Islet precursor cell (in vitro differentiated cells): ENCODE measurements around the gene ELP6.

Experiments
- DNase-seq: peaks from one replicate; pipeline ENCODE4 v3.0.0-alpha.2; 2018

Gene ELP6, protein sequence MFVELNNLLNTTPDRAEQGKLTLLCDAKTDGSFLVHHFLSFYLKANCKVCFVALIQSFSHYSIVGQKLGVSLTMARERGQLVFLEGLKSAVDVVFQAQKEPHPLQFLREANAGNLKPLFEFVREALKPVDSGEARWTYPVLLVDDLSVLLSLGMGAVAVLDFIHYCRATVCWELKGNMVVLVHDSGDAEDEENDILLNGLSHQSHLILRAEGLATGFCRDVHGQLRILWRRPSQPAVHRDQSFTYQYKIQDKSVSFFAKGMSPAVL

DNA sequence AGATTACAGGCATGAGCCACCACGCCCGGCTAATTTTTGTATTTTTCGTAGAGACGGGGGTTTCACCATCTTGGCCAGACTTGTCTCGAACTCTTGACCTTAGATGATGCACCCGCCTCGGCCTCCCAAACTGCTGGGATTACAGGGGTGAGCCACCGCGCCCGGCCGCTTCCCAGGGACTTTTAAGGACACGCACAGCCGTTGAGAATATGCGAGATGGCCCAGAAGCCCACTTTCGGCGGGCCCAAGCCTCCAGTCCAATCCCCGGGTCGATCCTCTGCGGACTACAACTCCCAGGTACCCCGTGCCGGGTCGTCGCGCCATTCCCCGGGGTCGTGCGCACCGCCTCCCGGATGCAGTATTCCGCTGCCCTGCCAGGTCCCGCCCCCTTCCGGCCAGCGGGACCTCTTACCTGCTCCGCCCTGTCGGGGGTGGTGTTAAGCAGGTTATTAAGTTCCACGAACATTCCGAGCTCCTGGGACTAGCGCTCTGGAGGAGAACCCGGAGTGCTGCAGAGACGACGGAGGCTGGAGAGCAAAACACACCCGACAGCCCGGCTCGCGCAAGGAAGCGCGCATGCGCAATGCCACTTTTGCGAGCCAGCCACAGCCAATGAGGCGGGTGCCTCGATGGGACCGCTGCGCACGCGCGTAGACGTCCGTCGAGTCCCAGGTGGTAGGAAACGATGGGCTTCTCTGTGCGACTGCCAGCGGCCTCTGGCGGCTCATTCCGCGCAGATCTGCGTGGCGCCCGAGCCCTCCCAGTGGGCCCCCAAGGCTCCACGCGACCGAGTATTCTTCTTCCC, at the start of gene ELP6:
TSS of gene ELP6 (minus strand) at position 588 of the 805 bp plus-strand sequence. CDS start at position 466, 122 bp downstream.
- peak; percentile 99 for DNase-seq

DNA sequence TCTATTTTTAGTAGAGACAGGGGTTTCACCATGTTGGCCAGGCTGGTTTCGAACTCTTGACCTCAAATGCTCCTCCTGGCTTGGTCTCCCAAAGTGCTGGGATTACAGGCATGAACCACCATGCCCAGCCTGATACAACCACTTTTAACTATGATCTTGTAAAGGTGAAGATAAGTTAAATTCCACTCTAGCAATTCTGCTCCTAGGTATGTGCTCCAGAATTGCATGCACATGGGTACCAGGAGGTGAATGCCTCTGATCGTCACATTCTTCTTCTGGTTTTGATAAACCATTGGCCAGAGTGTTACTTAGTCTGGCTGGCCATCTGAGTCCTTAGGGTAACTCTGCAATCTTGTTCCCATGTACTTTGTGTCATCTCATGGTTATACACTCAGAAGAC, 42.8 kb upstream of the ELP6 start:
- no peak for DNase-seq

DNA sequence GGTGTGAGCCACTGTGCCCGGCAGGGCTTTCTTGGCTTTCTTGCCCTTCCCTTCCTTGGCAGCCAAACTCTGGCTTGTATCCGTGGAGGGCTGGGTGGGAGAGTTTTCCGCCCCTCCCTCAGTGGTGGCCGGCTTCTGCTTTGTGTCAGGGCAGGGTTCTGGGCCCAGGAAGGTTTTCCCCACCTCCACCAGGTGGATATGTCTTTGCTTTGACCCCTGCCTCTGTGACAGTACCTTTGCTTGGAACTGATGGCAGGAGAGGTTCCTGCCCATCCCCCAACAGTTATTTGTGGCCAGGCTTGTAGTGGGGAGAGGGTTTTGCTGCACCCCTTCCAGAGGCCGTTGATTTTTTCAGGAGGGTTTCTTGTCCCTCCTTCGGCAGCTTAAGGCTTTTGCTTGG, 40.8 kb upstream of the ELP6 start:
- no peak for DNase-seq

DNA sequence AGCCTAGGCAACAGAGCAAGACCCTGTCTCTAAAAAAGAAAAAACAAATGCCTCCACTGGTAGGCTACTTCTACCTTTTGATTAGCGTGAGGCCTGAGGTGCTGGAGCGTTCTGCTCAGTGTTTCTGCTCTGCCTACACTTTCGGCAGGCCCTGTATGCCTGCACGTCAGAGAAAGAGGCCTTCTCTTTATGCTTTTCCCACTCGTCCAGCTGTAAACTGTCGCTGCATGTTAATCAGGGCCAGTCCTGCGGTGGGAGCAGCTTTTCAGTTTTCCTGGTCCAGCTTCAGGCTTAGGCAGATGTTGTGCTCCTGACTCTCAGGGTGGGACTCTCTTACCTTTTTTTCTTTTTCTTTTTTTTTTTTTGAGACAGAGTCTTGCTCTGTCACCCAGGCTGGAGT, 39.9 kb upstream of the ELP6 start:
- no peak for DNase-seq

DNA sequence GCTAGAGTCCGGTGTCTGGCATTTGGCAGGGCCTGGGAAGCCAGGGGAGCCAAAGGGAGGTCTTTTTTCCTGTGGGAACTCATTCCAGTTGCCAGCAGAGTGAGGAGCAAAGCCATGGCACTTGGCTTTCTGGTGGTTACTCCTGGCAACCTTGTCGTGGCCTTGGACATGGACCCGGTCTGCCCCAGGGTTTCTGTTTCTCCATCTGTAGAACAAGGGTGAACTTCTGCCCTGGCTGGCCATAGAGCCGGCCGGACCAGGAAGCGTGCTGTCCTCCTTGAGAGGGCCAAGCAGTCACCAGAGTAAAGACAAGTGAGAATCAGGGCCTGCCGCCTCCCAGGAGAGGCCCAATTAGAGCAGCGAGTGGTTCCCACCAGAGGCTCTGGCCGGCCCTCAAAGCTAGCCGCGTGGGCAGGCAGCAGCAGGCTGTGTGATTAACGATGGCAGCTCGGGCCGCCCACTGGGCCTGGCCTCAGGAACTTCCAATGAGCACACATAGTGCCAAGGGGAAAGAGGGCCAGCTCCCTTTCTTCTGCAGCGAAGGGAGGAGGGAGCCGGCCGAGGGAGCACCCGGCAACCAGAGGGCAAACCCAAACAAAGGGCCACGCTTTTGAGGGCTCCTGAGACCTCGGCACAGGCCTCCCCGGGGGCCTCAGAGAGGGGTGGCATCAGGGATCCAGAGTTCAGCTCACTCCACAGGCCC, 29.1 kb upstream of the ELP6 start:
- DNase-seq = peak; percentile 54

DNA sequence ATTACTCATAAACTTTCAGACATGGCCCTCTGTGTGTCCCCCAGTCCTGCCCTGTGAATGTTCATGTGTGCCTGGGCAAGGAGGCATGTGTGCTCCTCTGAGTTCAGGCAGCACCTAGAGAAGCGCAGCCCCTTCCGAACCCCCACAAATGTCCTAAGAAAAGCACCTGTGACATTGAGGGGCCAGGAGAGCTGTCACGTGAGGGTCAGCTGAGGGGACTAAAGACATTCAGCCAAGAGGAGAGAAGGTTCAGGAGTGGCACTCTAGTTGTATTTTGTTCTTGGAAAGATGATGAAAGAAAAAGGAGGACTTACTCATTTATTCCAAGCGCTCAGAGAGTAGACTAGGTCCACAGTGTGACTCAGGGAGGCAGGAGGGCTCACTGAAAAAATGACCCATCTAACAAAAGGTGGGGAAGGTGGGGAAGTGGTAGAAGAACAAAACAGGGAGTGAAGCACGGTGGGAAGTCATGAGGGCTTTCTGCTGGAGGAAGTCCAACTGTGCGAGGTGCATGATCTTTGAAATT, 28.1 kb upstream of the ELP6 start:
- no peak for DNase-seq

DNA sequence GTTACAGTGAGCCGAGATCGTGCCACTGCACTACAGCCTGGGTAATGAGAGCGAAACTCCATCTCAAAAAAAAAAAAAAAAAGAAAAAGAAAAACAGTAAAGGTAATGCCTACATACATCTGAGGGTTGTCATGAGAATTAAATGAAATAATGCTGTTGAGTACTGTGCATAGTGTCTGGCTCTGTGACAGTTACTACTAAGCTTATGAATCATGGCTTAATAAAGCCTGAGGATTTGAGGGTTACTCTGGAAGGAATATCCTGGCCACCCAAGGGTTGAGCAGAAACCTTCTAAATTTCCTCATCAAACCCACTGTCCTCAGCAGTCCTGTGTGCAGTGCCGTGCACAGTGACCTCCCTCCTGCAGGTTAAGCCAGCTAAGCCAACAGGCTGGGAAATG, 26.8 kb upstream of the ELP6 start:
- no peak for DNase-seq

DNA sequence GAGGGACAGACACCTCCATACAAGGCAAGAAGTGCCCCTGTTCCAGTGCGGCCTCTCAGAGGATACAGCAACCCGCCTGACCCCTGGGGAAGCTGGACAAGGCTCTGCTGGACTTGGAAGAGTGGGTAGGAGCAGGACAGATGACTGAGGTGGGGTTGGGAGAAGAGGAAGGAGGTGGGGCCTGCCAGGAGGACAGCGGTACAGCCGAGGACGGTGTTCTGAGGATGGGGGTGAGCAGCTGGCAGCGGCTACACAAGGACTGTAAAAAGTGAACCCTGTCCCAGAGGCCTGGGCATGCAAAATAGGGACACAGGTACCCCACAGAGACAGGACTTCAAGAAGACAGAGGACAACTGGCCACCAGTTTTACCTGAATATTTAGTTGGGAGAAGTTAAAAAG, 23.5 kb upstream of the ELP6 start:
- DNase-seq = no peak

DNA sequence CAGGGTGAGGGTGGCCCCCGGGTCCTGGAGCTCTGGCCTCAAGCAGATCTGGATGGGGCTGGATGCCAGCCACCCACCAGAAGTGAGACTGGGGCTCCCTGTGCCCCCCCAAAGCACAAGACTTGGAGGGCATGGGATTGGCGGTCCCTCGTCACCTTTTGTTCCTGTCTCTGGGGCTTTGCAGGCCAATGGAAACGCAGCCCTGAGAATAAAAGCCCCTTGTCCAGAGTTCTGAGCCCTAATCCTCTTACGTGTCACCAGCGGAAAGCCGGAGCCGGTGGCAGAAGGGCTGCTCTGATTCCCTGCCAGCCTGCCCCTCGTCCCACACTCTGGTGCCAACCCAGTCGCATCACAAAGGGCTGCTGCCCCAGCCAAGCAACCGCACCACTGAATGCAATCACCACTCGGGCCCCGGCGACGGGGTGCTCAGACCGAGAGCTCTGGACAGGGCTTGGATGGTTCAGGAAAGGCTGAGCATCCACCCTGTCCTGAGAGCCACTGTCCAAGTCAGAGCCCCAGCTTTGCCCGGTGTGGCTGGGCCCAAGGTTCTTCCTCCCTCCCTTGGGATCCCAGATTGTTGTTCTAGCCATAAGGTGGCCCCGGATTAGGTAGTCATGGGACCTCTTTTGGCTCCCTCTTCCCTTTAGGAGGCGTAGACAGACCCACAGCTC, 22.8 kb upstream of the ELP6 start:
- DNase-seq = no peak

DNA sequence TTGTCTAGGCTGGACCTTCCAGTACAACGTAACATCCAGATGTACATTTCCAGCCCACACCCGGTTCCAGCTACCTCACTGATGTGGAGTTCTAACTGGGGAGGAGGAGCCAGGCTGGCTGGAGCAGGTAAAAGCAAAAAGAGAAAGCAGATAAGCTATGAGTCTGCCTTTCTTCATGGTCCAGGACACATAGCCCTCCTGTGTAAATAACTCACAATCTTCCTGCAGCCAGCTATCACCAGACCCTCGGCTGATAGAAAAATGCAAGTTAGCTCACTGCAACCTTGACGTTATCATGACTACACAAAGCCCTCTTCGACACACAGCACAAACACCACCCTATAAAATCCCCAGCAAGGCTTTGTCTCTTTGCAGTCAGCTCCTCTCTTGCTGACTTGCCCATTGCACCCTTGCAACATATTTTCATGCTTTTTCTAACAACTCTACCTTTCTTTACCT, 20.5 kb upstream of the ELP6 start:
- DNase-seq = no peak

DNA sequence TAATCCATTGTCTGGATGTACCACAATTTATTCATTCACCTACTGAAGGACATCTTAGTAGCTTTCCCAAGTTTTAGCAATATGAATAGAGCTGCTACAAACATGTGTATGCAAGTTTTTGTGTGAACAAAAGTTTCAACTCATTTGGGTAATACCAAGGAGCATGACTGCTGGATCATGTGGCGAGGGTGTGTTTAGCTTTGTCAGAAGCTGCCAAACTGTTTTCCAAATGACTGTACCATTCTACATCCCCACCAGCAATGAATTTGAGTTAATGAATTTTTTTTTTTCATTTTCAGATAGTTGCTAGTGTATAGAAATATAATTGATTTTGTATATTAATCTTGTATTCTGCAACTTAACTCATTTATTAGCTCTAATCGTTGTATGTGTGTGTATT, 20.0 kb upstream of the ELP6 start:
- DNase-seq = no peak

DNA sequence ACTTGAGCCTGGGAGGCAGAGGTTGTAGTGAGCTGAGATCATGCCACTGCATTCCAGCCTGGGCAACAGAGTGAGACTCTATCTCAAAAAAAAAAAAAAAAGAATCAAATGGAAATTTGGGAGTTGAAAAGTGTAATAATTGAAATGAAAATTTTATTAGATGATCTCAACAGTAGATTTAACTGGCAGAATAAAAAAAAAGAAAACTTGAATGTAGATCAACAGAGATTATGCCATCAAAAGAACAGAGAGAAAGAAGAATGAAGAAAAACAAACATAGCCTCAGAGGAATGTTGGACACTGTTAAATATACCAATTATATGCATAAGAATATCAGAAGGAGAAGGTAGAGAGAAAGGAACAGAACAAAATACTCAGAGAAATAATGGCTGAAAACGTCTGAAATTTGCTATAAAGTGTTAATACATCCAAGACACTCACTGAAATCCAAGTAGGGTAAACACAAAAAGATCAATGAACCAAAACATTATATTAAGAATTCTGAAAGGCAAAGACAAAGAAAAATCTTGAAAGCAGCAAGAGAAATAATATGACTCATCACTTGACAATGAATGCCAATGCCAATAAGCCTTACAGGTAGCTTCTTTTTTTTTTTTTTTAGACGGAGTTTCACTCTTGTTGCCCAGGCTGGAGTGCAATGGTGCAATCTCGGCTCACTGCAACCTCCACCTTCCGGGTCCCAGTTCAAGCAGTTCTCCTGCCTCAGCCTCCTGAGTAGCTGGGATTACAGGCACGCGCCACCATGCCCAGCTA, 14.6 kb upstream of the ELP6 start:
- DNase-seq = no peak

DNA sequence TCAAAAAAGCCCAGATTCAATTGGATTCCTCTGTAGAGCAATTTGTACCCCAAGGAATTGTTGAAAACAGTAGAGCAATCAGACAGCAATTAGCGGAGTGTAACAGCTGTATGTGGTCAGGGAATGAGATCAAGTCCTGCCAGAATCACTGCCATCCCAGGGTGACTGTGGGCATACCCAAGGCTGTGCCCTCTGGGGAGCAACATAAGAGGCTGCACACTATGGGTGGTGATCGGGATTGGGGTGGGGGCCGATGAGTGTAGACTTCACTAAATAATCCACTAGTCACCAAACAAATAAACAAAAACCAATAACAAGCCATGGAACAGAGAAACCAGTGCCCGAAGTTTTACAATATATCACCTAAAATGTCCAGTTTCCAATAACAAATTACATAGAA, 12.1 kb upstream of the ELP6 start:
- DNase-seq = no peak

DNA sequence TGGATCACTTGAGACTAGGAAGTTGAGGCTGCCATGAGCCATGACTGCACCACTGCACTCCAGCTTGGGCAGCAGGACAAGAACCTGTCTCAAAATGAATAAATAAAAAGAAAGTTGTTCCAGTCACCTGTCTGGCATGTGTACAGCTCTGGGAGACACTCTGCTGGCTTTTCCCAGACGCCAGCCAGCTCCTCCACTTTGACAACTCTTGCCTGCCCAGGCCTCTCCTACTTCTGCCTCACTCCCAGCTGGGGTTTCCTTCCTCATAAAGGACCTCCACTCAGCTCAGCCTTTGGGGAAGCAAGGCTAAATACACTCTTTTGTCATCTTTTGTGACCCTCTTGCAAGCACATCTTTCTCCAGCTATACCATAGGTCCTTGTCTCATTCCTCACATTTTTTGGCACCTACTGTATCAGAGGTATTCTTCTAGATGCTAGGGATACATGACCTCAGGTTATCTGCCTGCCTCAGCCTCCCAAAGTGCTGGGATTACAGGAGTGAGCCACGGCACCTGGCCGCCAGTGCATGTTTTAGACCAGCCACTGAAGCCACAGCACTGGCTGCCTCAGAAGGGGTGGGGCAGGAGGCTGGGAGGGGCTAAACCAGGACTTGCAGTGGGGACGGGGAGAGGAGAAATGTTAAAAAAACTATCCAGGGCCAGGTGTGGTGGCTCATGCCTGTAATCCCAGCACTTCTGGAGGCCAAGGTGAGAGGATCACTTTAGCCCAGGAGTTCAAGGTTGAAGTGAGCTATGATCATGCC, 10.0 kb upstream of the ELP6 start:
- peak; percentile 73 for DNase-seq

DNA sequence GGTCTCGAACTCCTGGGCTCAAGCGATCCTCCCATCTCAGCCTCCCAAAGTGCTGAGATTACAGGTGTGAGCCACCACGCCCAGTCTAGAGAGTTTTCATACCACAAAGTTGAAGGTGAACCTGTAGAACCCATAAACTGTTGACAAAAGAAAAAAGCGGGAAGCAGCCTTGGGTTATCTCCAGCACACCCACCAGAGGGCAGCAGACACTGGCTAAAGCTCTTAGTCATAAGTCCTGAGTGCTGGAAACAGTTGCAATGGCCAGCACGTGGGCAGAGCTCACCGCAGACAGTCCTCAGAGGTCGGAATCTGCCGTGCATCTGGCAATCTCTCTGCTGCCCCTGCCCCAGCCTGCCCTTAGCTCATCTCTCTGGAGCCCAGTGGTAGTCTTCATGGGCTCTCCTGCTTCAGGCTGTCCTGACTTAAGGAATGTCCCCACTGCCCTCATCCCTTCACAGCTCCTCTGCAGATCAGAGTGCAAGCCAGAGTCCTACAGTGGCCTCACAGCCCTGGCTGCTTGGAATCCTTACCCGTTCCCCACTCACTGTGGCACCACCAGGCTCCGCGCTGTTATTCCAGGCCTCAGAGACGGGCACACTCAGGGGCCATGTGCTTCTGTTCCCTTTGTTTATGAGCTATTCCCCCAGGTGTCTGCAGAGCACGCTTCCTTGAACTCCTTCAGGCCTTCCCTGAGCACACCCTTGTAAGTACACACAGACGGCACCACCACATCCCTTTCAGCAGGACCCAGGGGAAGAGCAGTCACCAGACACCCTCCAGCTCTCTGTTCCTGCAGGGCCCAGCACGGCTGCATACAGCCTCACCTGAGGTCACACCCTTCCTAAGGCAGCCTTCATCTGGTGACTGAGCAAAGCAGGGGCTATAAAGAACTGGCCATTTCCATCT, 8.8 kb upstream of the ELP6 start:
- DNase-seq = peak; percentile 93

DNA sequence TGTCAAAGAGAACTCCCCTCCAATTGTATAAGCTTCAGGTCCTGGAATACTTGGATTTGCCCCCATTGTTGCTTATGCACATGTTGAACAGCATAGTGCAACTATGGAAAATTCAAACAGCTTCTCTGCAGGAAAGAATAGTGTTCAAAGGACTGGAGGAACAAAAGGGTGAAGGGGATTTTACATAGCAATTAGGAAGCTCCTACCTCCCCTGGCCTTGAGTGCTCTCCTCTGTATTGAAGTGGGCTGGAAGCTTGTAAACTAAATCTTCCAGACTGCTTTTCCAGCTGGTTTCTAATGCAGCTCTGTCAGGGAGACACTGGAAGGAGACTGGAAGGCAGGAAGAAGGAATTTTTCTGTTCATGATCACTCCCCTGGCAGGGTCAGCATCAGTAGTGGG, 7.2 kb upstream of the ELP6 start:
- no peak for DNase-seq

DNA sequence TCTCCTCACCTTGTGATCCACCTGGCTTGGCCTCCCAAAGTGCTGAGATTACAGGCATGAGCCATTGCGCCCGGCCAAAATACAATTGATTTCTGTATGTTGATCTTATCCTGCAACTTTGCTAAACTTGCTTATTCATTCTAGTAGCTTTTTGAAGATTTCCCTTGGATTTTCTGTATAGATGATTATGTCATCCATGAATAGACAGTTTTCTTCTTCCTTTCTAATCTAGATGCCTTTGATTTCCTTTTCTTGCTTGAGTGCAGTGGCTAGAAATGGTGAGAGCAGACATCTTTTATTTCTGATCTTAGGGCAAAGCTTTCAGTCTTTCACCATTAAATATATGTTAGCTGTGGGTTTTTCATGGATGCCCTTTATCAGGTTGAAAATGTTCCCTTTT, 4.4 kb upstream of the ELP6 start:
- no peak for DNase-seq

DNA sequence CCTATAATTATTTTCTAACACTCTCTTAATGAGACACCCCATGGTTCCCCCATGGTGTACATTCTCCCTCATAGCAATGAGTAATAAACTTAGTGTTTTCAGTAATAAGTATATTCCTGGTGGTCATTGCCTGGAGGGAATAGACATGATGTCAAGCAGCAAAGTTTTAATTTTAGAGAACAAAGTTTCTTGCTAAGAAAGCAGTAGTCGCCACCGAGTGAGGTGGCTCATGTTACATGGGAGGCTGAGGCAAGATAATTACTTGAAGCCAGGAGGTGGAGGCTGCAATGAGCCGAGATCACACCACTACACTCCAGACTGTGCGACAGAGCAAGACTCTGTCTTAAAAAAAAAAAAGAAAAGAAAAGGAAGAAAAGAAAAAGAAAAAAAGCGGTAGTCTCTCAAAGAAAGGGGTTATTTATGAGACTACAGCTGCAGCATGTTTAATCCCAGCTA, 2.4 kb upstream of the ELP6 start:
- DNase-seq = no peak

DNA sequence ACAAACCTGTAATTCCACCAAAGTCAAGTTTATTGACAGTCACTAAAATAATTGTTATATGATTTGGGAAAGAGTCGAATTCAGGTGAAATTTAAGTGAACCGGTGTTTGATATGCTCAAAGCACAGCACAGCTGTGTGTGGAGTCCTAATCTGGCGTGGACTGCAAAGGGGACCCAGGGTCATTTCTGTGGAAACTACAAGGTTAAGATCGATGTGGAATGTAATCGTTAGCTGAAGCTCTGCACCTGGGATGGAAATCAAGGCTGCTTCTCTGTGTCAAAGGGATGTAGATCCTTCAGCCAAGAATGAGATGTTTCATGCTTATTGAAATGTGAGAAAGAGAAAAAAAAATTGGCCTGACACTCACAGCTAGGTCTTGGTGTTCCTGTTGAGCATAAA, 1.6 kb upstream of the ELP6 start:
- DNase-seq = no peak

DNA sequence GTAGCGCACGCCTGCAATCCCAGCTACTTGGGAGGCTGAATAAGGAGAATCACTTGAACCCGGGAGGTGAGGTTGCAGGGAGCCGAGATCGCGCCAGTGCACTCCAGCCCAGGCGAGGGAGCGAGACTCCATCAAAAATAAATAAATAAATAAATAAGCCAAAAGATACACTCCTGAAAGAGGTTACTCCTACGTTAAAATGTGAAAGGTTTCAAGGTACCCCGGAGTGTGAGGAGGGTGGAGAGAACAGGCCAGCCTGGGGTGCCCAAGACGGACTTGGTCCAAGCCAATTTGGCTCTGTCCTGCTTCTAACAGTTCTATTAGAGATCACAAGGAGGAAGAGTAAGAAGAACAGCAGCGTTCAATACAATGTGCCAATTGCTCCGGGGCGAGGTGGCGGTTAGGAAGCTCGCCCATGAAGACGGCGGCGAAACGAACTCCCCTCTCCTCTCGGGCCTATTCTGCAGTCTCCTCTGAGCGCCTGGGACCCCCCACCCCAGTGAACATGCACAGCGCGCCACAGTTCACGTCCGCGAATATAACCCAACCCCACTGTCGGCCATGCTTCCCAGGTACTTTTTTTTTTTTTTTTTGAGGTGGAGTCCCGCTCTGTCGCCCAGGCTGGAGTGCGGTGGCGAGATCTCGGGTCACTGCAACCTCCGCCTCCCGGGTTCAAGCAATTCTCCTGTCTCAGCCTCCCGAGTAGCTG, 942 bp downstream of the ELP6 start:
- DNase-seq = peak; percentile 58
